A549 (cell line): ENCODE data around the gene DDX25. TPM values are rescaled to one million over a fixed set of nuclear protein-coding genes. Genes with fewer than 3 reads are reported as not detected.

ENCODE experiments used
- ATAC-seq, 2 experiments: fragments of 200-7000 bp in 1 of 2; fragments of >200 bp in 1 of 2; cut with Nextera tagmentation in 1 of 2; cut with Tn5 transposase in 1 of 2; 3 replicates each; pipeline versions ENCODE4 v1.8.0 to v1.9.1; 2018 to 2020; ENCODE audit warnings: mild to moderate bottlenecking in 1 of 2, moderate library complexity in 1 of 2
- CTCF ChIA-PET: fragments of 300-600 bp; sonication (Branson Sonifier 250); formaldehyde crosslinking; extraction: SDS; loops from one replicate; lab custom pipeline; 2021; ENCODE audit warnings: antibody characterized with exemption, inconsistent platforms; lab: Yijun Ruan, JAX
- POLR2A ChIA-PET: fragments of 350-600 bp; formaldehyde crosslinking; extraction: SDS; loops from one replicate; lab custom pipeline; 2021; ENCODE audit warnings: antibody characterized with exemption, inconsistent platforms; lab: Yijun Ruan, JAX
- DNase-seq, 2 experiments: peaks; one replicate each; pipeline versions ENCODE4 v3.0.0 to v3.0.0-alpha.2; 2011 to 2016; ENCODE audit warnings: low read depth in 1 of 2, low spot score in 1 of 2
- FAIRE-seq: peaks from 2 replicates; lab custom pipeline; 2011; peaks lifted over from hg19 to GRCh38; lab: Jason Lieb, UNC
- H3K27ac ChIP-seq, 2 experiments: fragments of >200 bp; sonication (Bioruptor Twin); formaldehyde crosslinking; 3 replicates each; pipeline ENCODE4 v1.5.1; 2016 to 2017
- H3K4me1 ChIP-seq: fragments of >200 bp; sonication (Bioruptor Twin); formaldehyde crosslinking; 3 replicates; pipeline ENCODE4 v1.6.1; 2016
- H3K4me2 ChIP-seq: fragments of >200 bp; sonication (Bioruptor Twin); formaldehyde crosslinking; 3 replicates; pipeline ENCODE4 v1.6.1; 2016
- H3K4me3 ChIP-seq: fragments of >200 bp; sonication (Bioruptor Twin); formaldehyde crosslinking; 3 replicates; pipeline ENCODE4 v1.5.1; 2016
- H3K9me3 ChIP-seq: fragments of >200 bp; sonication (Bioruptor Twin); formaldehyde crosslinking; 3 replicates; pipeline ENCODE4 v1.6.1; 2016
- CBX2 ChIP-seq: fragments of 200-600 bp; sonication (generic); IDR thresholded peaks from 2 replicates; pipeline ENCODE4 v1.6.1; 2016; ENCODE audit warnings: low read depth, mild to moderate bottlenecking, borderline replicate concordance
- CBX8 ChIP-seq: fragments of 200-600 bp; sonication (generic); IDR thresholded peaks from 2 replicates; pipeline ENCODE4 v1.6.1; 2016
- CEBPB ChIP-seq, 2 experiments: fragments of >200 bp in 1 of 2; sonication (Bioruptor Twin) in 1 of 2; formaldehyde crosslinking in 1 of 2; IDR thresholded peaks; 2 replicates each; pipeline ENCODE4 v1.6.1; 2012 to 2016
- CHD2 ChIP-seq: fragments of 150-350 bp; IDR thresholded peaks from 2 replicates; pipeline ENCODE4 v1.6.1; 2014; ENCODE audit warnings: low read length; ENCODE audit not compliant: partially characterized antibody
- CHD4 ChIP-seq: fragments of 200-600 bp; sonication (generic); IDR thresholded peaks from 2 replicates; pipeline ENCODE4 v1.6.1; 2016; ENCODE audit warnings: antibody characterized with exemption, mild to moderate bottlenecking, borderline replicate concordance
- FOSL2 ChIP-seq, 2 experiments: fragments of 450-650 bp in 1 of 2; fragments of >200 bp in 1 of 2; sonication (Bioruptor Twin) in 1 of 2; formaldehyde crosslinking; IDR thresholded peaks; 2 replicates each; pipeline versions ENCODE4 v1.5.0 to v1.6.1; 2016 to 2020; ENCODE audit warnings: mild to moderate bottlenecking in 1 of 2, moderate library complexity in 1 of 2
- HDAC2 ChIP-seq: fragments of 200-600 bp; sonication (generic); IDR thresholded peaks from 2 replicates; pipeline ENCODE4 v1.6.1; 2016
- HEYL ChIP-seq: fragments of 250-450 bp; sonication (Bioruptor Pico); IDR thresholded peaks from 2 replicates; pipeline ENCODE4 v1.8.0; 2021; ENCODE audit warnings: mild to moderate bottlenecking, moderate library complexity
- HOXA7 ChIP-seq: fragments of 250-450 bp; sonication (Bioruptor Pico); IDR thresholded peaks from 2 replicates; pipeline ENCODE4 v1.5.0; 2020; ENCODE audit warnings: mild to moderate bottlenecking, moderate library complexity
- HOXB5 ChIP-seq: fragments of 250-450 bp; sonication (Bioruptor Pico); IDR thresholded peaks from 2 replicates; pipeline ENCODE4 v1.5.0; 2020; ENCODE audit warnings: mild to moderate bottlenecking, moderate library complexity
- JUN ChIP-seq, 2 experiments: fragments of >200 bp; sonication (Bioruptor Twin); formaldehyde crosslinking; IDR thresholded peaks; 2 replicates in 1 of 2; 3 replicates in 1 of 2; pipeline ENCODE4 v1.6.1; 2016 to 2017
- KDM1A ChIP-seq: fragments of 200-600 bp; sonication (generic); IDR thresholded peaks from 2 replicates; pipeline ENCODE4 v1.6.1; 2016; ENCODE audit warnings: low read depth, mild to moderate bottlenecking
- NFE2L2 ChIP-seq: fragments of 150-350 bp; conservative IDR thresholded peaks from 2 replicates; pipeline ENCODE4 v1.6.1; 2014; ENCODE audit warnings: low read length
- NR3C1 ChIP-seq: fragments of >200 bp; sonication (Bioruptor Twin); formaldehyde crosslinking; IDR thresholded peaks from 3 replicates; pipeline ENCODE4 v1.6.1; 2017
- POLR2A ChIP-seq: IDR thresholded peaks from 2 replicates; pipeline ENCODE4 v1.6.1; 2012; ENCODE audit warnings: mild to moderate bottlenecking, low read length
- RFX5 ChIP-seq: fragments of 450-650 bp; IDR thresholded peaks from 2 replicates; pipeline ENCODE4 v1.7.1; 2014; ENCODE audit warnings: antibody characterized with exemption, mild to moderate bottlenecking, moderate library complexity
- RNF2 ChIP-seq: fragments of 200-600 bp; sonication (generic); IDR thresholded peaks from 2 replicates; pipeline ENCODE4 v1.6.1; 2016; ENCODE audit warnings: low read depth, mild to moderate bottlenecking, antibody characterized with exemption, moderate library complexity, borderline replicate concordance
- SMC3 ChIP-seq: fragments of >200 bp; sonication (Bioruptor Twin); formaldehyde crosslinking; IDR thresholded peaks from 3 replicates; pipeline ENCODE4 v1.6.1; 2018; ENCODE audit warnings: inconsistent platforms
- SREBF2 ChIP-seq: fragments of 450-650 bp; IDR thresholded peaks from 2 replicates; pipeline ENCODE4 v1.6.1; 2014; ENCODE audit warnings: mild to moderate bottlenecking, moderate library complexity
- TFCP2L1 ChIP-seq: fragments of 250-450 bp; sonication (Bioruptor Pico); IDR thresholded peaks from 2 replicates; pipeline ENCODE4 v1.5.0; 2021; ENCODE audit warnings: mild to moderate bottlenecking
- ZNF302 ChIP-seq: fragments of 250-450 bp; sonication (Bioruptor Pico); IDR thresholded peaks from 2 replicates; pipeline ENCODE4 v1.9.0; 2021; ENCODE audit warnings: inconsistent platforms, mild to moderate bottlenecking, moderate library complexity
- WGBS: methylation state at CpG from one replicate; pipeline ENCODE4 v1.1.6; 2017; ENCODE audit errors: missing lambda C conversion rate; 5-methylcytosine and 5-hydroxymethylcytosine counted together
- polyA plus RNA-seq, 4 experiments: library from polyadenylated mRNA; depleted of rRNA in 3 of 4; stranded (reverse); fragments of >200 nt; fragmentation: RNase III in 1 of 4; extraction: RNeasy Plus Mini Kit Qiagen cat#74134 plus additional on column Dnase treatment in 1 of 4; gene quantifications; 2 replicates in 3 of 4; 3 replicates in 1 of 4; pipeline ENCODE4 v1.2.3, GENCODE V29; 2011 to 2017
- TF ChIP-seq, protein P1 (sequence below): fragments of >200 bp; sonication (Bioruptor Twin); formaldehyde crosslinking; IDR thresholded peaks from 2 replicates; pipeline ENCODE4 v1.6.1; 2016
- TF ChIP-seq, protein P2 (sequence below): IDR thresholded peaks from 2 replicates; pipeline ENCODE4 v1.6.1; 2012; ENCODE audit warnings: low read depth, borderline replicate concordance
- TF ChIP-seq, protein P3 (sequence below): fragments of 200-600 bp; sonication (generic); IDR thresholded peaks from 2 replicates; pipeline ENCODE4 v1.6.1; 2016; ENCODE audit warnings: antibody characterized with exemption, mild to moderate bottlenecking, moderate library complexity
- TF ChIP-seq, protein P4 (sequence below): IDR thresholded peaks from 2 replicates; pipeline ENCODE4 v1.6.1; 2012

Gene DDX25
- polyA plus RNA-seq, 2 of the 4 experiments (the other 2 are of a cell fraction) = 0.01 TPM; not detected in 1

DNA sequence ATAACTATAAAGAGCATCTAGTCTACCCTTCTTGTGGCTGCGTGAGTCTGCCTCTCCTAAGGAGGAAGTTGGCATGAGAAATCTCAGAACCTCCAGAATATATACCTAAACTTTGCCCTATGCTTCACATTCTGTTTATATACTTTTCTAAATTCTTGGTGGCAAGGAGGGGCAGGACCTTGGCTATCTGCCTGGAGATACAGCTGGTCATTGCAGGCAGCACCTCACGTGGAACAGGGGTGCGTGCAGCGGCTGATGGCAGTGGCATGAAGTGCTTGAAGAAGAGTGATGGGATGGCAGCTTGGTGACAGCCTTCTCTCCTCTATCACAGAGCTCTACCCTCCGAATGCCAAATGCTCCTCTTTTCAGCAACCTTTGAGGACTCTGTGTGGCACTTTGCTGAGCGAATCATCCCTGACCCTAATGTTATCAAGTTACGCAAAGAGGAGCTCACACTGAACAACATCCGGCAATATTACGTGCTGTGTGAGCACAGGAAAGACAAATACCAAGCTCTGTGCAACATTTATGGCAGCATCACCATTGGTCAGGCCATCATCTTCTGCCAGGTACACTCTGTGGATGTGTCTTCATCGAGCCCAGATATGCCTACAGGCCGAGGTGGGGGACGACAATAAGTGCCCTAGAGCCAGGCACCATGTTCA lies 12.5 kb downstream of the DDX25 start:
- FAIRE-seq (no peak), DNase-seq (peak in 1 of 2 experiments; percentile 19), ATAC-seq (peak in 1 of 2 experiments; percentile 56; a peak in 4 of 6 replicates)
- Histone ChIP-seq H3K9me3 (no peaks in the 10 kb centered on the region), H3K4me1 (peaks cover 7% of the 10 kb centered on the region; the same call in 2 of the 3 replicates), H3K4me3 (no peak overlapping the region), H3K4me2 (peak overlapping the region; percentile 27), H3K27ac (no peak overlapping the region)
- 35% methylated on average over 12 of the region's 12 CpGs for WGBS
- ChIA-PET POLR2A (interaction anchor here (1.7 kb wide), 1 partner anchor 14 kb away, joined by 4 read pairs; the partner anchor contains the start of gene PUS3), CTCF (interaction anchor here (0.6 to 1.4 kb wide), 6 partner anchors 11 to 619 kb away, joined by 3 to 6 read pairs (median 3); partner anchors contain the start of gene DDX25)
- no peak for TF ChIP-seq HDAC2
- no peak for TF ChIP-seq SREBF2
- no peak for TF ChIP-seq TFCP2L1 (CRISPR knock-in tag)
- no peak for TF ChIP-seq CHD4
- no peak for TF ChIP-seq KDM1A
- TF ChIP-seq CEBPB (IDR thresholded peaks at IDR 0.05) = no peak
- TF ChIP-seq SMC3 = no peak
- no peak for TF ChIP-seq NFE2L2
- no peak for TF ChIP-seq FOSL2 (IDR thresholded peaks at IDR 0.05)
- TF ChIP-seq FOSL2 (CRISPR knock-in tag; IDR thresholded peaks at IDR 0.05) = no peak
- TF ChIP-seq, protein P1, sequence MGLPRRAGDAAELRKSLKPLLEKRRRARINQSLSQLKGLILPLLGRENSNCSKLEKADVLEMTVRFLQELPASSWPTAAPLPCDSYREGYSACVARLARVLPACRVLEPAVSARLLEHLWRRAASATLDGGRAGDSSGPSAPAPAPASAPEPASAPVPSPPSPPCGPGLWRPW = no peak

DNA sequence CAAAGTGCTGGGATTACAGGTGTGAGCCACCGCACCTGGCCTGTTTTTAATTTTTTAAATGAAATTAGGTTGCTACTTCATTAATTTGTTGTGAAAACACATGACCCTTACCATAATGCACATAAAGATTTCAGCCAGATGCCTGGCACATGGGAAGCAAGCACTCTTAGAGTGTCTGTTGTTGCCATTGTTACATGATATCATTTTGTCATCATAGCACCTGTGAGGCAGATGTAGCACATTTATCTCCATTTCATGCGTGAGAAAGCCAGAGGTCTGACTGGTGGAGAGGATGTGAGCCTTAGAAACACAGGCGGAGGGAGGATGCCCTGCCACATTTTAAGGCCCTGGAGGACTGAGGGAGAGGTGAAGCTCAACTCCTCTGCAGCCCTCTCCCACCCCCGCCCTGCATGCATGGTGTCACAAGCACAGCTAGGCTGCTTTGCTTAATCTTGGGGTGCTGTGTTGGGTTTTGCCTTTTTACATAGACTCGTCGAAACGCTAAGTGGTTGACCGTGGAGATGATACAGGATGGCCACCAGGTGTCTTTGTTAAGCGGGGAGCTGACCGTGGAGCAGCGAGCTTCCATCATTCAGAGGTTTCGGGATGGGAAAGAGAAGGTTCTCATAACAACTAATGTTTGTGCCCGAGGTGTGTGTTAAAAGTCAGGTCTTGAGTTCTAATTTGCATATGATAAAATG lies 14.0 kb downstream of the DDX25 start:
- WGBS = 86% methylated on average over 13 of the region's 13 CpGs
- H3K4me3 ChIP-seq = no peak overlapping the region
- TF ChIP-seq CEBPB (IDR thresholded peaks at IDR 0.05) (no peak), HEYL (CRISPR knock-in tag) (no peak), RNF2 (no peak), NFE2L2 (no peak), CBX2 (no peak), ZNF302 (CRISPR knock-in tag) (no peak), HOXB5 (no peak), RFX5 (no peak), POLR2A (no peak), NR3C1 (no peak), HOXA7 (CRISPR knock-in tag) (no peak), CHD2 (no peak), CBX8 (no peak), JUN (IDR thresholded peaks at IDR 0.05) (no peak)
- TF ChIP-seq, protein P2, sequence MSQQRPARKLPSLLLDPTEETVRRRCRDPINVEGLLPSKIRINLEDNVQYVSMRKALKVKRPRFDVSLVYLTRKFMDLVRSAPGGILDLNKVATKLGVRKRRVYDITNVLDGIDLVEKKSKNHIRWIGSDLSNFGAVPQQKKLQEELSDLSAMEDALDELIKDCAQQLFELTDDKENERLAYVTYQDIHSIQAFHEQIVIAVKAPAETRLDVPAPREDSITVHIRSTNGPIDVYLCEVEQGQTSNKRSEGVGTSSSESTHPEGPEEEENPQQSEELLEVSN = no peak
- TF ChIP-seq, protein P1 = no peak
- TF ChIP-seq, protein P3, sequence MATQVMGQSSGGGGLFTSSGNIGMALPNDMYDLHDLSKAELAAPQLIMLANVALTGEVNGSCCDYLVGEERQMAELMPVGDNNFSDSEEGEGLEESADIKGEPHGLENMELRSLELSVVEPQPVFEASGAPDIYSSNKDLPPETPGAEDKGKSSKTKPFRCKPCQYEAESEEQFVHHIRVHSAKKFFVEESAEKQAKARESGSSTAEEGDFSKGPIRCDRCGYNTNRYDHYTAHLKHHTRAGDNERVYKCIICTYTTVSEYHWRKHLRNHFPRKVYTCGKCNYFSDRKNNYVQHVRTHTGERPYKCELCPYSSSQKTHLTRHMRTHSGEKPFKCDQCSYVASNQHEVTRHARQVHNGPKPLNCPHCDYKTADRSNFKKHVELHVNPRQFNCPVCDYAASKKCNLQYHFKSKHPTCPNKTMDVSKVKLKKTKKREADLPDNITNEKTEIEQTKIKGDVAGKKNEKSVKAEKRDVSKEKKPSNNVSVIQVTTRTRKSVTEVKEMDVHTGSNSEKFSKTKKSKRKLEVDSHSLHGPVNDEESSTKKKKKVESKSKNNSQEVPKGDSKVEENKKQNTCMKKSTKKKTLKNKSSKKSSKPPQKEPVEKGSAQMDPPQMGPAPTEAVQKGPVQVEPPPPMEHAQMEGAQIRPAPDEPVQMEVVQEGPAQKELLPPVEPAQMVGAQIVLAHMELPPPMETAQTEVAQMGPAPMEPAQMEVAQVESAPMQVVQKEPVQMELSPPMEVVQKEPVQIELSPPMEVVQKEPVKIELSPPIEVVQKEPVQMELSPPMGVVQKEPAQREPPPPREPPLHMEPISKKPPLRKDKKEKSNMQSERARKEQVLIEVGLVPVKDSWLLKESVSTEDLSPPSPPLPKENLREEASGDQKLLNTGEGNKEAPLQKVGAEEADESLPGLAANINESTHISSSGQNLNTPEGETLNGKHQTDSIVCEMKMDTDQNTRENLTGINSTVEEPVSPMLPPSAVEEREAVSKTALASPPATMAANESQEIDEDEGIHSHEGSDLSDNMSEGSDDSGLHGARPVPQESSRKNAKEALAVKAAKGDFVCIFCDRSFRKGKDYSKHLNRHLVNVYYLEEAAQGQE = no peak
- TF ChIP-seq, protein P4, sequence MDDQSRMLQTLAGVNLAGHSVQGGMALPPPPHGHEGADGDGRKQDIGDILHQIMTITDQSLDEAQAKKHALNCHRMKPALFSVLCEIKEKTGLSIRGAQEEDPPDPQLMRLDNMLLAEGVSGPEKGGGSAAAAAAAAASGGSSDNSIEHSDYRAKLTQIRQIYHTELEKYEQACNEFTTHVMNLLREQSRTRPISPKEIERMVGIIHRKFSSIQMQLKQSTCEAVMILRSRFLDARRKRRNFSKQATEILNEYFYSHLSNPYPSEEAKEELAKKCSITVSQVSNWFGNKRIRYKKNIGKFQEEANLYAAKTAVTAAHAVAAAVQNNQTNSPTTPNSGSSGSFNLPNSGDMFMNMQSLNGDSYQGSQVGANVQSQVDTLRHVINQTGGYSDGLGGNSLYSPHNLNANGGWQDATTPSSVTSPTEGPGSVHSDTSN = no peak
- ATAC-seq = no peak
- POLR2A ChIA-PET = interaction anchor here (1.7 kb wide), 1 partner anchor 15 kb away, joined by 4 read pairs; the partner anchor contains the start of gene PUS3
- H3K4me1 ChIP-seq = peaks cover 7% of the 10 kb centered on the region; the same call in 2 of the 3 replicates
- CTCF ChIA-PET = interaction anchor here (1.3 to 2.2 kb wide), 2 partner anchors 24 to 276 kb away, joined by 5 to 6 read pairs; no protein-coding TSS in a partner anchor
- no peak overlapping the region for H3K4me2 ChIP-seq
- DNase-seq = no peak
- H3K9me3 ChIP-seq = no peaks in the 10 kb centered on the region
- no peak overlapping the region for H3K27ac ChIP-seq
- FAIRE-seq = no peak
